Neuronal stem cell (in vitro differentiated cells): ENCODE measurements around the gene IFI35.
"Not testable (repeated sequence)": the region's sequence is repeated elsewhere in the genome, so short reads cannot be mapped to it uniquely, and the experiment has no call there.

Experiments used
- DNase-seq: peaks from one replicate; pipeline ENCODE4 v3.0.0-alpha.2; 2013; ENCODE audit warnings: low spot score
- H2AFZ ChIP-seq: one replicate; pipeline ENCODE4 v1.6.1; 2013; ENCODE audit warnings: mild to moderate bottlenecking, low read length, inconsistent platforms
- H2AK5ac ChIP-seq: 2 replicates; pipeline ENCODE4 v1.6.1; 2013; ENCODE audit warnings: low read depth, mild to moderate bottlenecking, inconsistent platforms, low read length, moderate library complexity, mixed read lengths
- H2BK120ac ChIP-seq: 2 replicates; pipeline ENCODE4 v1.6.1; 2013; ENCODE audit warnings: low read depth, mild to moderate bottlenecking, inconsistent platforms, low read length, moderate library complexity, mixed read lengths
- H2BK12ac ChIP-seq: one replicate; pipeline ENCODE4 v1.6.1; 2013; ENCODE audit warnings: low read length, inconsistent platforms
- H2BK15ac ChIP-seq: 2 replicates; pipeline ENCODE4 v1.6.1; 2013; ENCODE audit warnings: mild to moderate bottlenecking, low read length, inconsistent platforms, mixed read lengths
- H2BK5ac ChIP-seq: one replicate; pipeline ENCODE4 v1.6.1; 2013; ENCODE audit warnings: inconsistent platforms, mild to moderate bottlenecking, low read length, moderate library complexity
- H3K14ac ChIP-seq: one replicate; pipeline ENCODE4 v1.6.1; 2013; ENCODE audit warnings: low read length, inconsistent platforms
- H3K18ac ChIP-seq: 2 replicates; pipeline ENCODE4 v1.6.1; 2013; ENCODE audit warnings: low read length, inconsistent platforms
- H3K23ac ChIP-seq: 2 replicates; pipeline ENCODE4 v1.6.1; 2013; ENCODE audit warnings: low read depth, mild to moderate bottlenecking, mixed read lengths, low read length, inconsistent platforms; ENCODE audit not compliant: poor library complexity
- H3K27ac ChIP-seq: replicated peaks from 3 replicates; pipeline ENCODE4 v1.5.1; 2013; ENCODE audit warnings: low read length, inconsistent platforms
- H3K27me3 ChIP-seq, 3 experiments: 2 replicates each; pipeline ENCODE4 v1.6.1; 2013; ENCODE audit warnings: low read length in 3 of 3, mild to moderate bottlenecking in 2 of 3, inconsistent platforms in 1 of 3, low read depth in 1 of 3, mixed read lengths in 1 of 3, moderate library complexity in 1 of 3; ENCODE audit not compliant: control insufficient read depth in 3 of 3, insufficient read depth in 3 of 3
- H3K36me3 ChIP-seq, 2 donors: replicated peaks in 1 of 2; 2 replicates each; pipeline ENCODE4 v1.6.1; 2013; ENCODE audit warnings: low read length in 2 of 2; ENCODE audit not compliant: control insufficient read depth in 2 of 2, insufficient read depth in 2 of 2
- H3K4ac ChIP-seq: 2 replicates; pipeline ENCODE4 v1.6.1; 2013; ENCODE audit warnings: inconsistent platforms, mild to moderate bottlenecking, low read length, moderate library complexity
- H3K4me1 ChIP-seq, 2 donors: 1 replicate in 1 of 2; 2 replicates in 1 of 2; pipeline ENCODE4 v1.6.1; 2013; ENCODE audit warnings: low read length in 2 of 2, low read depth in 1 of 2; ENCODE audit not compliant: control insufficient read depth in 2 of 2, insufficient read depth in 1 of 2
- H3K4me2 ChIP-seq: one replicate; pipeline ENCODE4 v1.6.1; 2013; ENCODE audit warnings: mild to moderate bottlenecking, low read length, inconsistent platforms; ENCODE audit not compliant: insufficient read depth, poor library complexity, severe bottlenecking
- H3K4me3 ChIP-seq, 2 donors: 2 replicates each; pipeline ENCODE4 v1.5.1; 2013; ENCODE audit warnings: low read length in 2 of 2, mild to moderate bottlenecking in 2 of 2, inconsistent platforms in 1 of 2, moderate library complexity in 1 of 2
- H3K79me1 ChIP-seq: one replicate; pipeline ENCODE4 v1.6.1; 2013; ENCODE audit warnings: low read depth, mild to moderate bottlenecking, inconsistent platforms, low read length, moderate library complexity
- H3K9ac ChIP-seq: one replicate; pipeline ENCODE4 v1.6.1; 2013; ENCODE audit warnings: mild to moderate bottlenecking, low read depth, low read length, inconsistent platforms; ENCODE audit not compliant: poor library complexity
- H3K9me3 ChIP-seq, 2 donors: replicated peaks in 1 of 2; 2 replicates each; pipeline versions ENCODE3 to v1.6.1; 2013; ENCODE audit warnings: low read length in 2 of 2, mild to moderate bottlenecking in 2 of 2, inconsistent platforms in 1 of 2, low read depth in 1 of 2, mixed read lengths in 1 of 2, moderate library complexity in 1 of 2; ENCODE audit not compliant: control insufficient read depth in 2 of 2, insufficient read depth in 1 of 2
- H4K8ac ChIP-seq: one replicate; pipeline ENCODE4 v1.6.1; 2013; ENCODE audit warnings: low read depth, mild to moderate bottlenecking, inconsistent platforms, low read length, moderate library complexity
- H4K91ac ChIP-seq: one replicate; pipeline ENCODE4 v1.6.1; 2013; ENCODE audit warnings: low read length, low read depth, mild to moderate bottlenecking, inconsistent platforms; ENCODE audit not compliant: poor library complexity
- WGBS, 2 donors: extraction: QIAGEN DNeasy Blood & Tissue Kit; methylation state at CpG; one replicate each; pipeline ENCODE4 v1.1.7; 2013; ENCODE audit warnings: missing lambda C conversion rate in 2 of 2, mixed read lengths in 1 of 2; ENCODE audit not compliant: insufficient read length in 2 of 2, insufficient replicate concordance in 1 of 2; ENCODE audit errors: extremely low coverage in 2 of 2; 5-methylcytosine and 5-hydroxymethylcytosine counted together

IFI35 gene

DNA sequence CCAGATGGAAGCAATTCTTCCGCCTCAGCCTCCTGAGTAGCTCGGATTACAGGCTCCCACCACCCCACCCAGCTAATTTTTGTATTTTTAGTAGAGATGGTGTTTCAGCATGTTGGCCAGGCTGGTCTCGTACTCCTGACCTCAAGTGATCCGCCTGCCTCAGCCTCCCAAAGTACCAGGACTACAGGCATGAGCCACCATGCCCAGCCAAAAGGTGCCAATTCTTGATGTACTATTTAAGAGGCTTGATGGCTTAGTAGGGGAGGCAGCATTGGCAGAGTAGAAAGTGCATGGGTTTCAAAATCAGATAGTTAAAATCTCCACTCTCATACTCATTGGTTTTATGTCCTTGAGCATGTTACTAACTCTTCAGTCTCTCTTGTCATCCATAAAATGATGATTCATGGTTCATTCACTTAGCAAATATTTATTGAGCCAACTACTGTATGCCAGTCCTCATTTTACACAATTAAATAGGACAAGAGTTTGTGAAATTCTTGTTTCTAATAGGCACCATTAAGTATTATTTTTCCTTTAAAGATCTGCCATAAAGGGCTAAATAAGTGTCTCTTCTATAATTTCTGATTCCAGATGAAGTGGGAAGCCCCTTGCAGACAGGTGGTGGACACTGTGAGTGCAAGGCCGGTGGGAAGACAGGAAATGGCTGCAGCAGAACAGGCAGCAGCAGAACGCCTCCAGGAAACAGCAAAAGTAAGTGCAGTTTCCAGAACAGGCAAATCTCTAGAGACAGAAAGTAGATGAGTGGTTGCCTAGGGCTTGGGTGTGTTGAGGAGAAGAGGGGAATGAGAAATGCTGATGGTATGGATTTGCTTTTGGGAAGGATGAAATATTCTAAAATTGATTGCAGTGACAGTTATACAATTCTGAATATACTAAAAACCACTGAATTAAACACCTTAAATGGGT lies 16.6 kb upstream of the IFI35 start:
- H3K14ac ChIP-seq = no peak overlapping the region
- no peaks in the 10 kb centered on the region for H3K4me1 ChIP-seq
- no peak overlapping the region for H2AK5ac ChIP-seq
- H3K4me2 ChIP-seq = no peak overlapping the region
- no peak for DNase-seq
- no peaks in the 10 kb centered on the region for H3K9me3 ChIP-seq
- H3K36me3 ChIP-seq = peaks cover 34 to 84% of the 10 kb centered on the region in 2 donors
- no peak overlapping the region for H4K8ac ChIP-seq
- H2BK5ac ChIP-seq = no peak overlapping the region
- H3K27me3 ChIP-seq = peaks cover 0 to 1% (median 0%) of the 10 kb centered on the region in 3 experiments
- H3K9ac ChIP-seq = no peak overlapping the region
- H4K91ac ChIP-seq = no peak overlapping the region
- H3K18ac ChIP-seq = no peak overlapping the region
- no peak overlapping the region for H2BK15ac ChIP-seq
- H2BK12ac ChIP-seq = no peak overlapping the region
- no peak overlapping the region for H2AFZ ChIP-seq
- no peak overlapping the region for H3K4me3 ChIP-seq
- H3K79me1 ChIP-seq = peaks cover 2% of the 10 kb centered on the region
- H3K23ac ChIP-seq = no peak overlapping the region
- WGBS, 2 donors = no CpG with 5 or more reads among the region's 6 CpGs
- H3K27ac ChIP-seq = no peak overlapping the region
- H2BK120ac ChIP-seq = no peak overlapping the region
- H3K4ac ChIP-seq = no peak overlapping the region

DNA sequence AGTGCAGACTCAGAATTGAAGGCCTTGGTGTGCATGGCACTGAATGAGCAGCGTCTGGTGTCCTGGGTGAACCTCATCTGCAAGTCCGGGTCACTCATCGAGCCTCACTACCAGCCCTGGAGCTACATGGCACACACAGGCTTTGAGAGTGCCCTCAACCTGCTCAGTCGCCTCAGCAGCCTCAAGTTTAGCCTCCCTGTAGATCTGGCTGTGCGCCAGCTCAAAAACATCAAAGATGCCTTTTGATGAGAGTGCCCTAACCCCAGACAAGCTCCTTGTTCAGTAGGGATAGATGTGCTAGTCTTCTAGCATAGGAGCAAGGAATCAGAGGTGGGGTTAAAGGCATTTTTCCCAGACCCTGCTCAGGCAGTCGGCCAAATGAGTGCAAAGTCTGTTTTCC lies 15.1 kb upstream of the IFI35 start:
- Histone ChIP-seq H2BK5ac (no peak overlapping the region), H3K27ac (no peak overlapping the region), H2BK15ac (no peak overlapping the region), H4K91ac (no peak overlapping the region), H3K9ac (no peak overlapping the region), H3K36me3 (peaks cover 32 to 70% of the 10 kb centered on the region in 2 donors), H2BK120ac (no peak overlapping the region), H2AK5ac (no peak overlapping the region), H3K23ac (no peak overlapping the region), H4K8ac (no peak overlapping the region), H2AFZ (no peak overlapping the region), H3K79me1 (peaks cover 2% of the 10 kb centered on the region), H3K18ac (no peak overlapping the region), H3K4me1 (no peaks in the 10 kb centered on the region), H3K14ac (no peak overlapping the region), H3K4me3 (no peak overlapping the region), H3K27me3 (peaks cover 0 to 1% (median 0%) of the 10 kb centered on the region in 3 experiments), H3K9me3 (no peaks in the 10 kb centered on the region), H2BK12ac (no peak overlapping the region), H3K4ac (no peak overlapping the region), H3K4me2 (no peak overlapping the region)
- no CpG with 5 or more reads among the region's 6 CpGs for WGBS, 2 donors
- no peak for DNase-seq

DNA sequence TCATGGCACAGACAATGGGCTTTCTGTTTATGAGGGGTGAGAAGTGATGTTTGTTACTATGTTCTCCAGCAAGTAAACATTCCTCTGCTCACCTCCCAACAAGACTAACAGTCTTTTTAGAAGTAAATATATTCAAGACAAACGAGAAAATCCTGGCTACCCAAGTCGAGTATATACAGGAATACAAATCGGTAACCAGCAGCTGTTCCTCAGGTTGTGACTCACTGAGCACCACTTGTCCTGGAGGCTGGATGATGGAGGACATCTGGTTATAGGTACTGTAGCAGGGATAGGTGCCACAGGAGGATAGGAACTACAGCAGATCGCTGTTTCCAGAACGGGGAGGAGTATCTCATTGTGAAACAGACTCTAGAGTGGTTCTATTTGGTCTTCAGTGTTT lies 13.7 kb upstream of the IFI35 start:
- H3K18ac ChIP-seq = no peak overlapping the region
- H3K27ac ChIP-seq = no peak overlapping the region
- H3K4me3 ChIP-seq = no peak overlapping the region
- no peak overlapping the region for H2BK5ac ChIP-seq
- H3K4ac ChIP-seq = no peak overlapping the region
- H3K4me1 ChIP-seq = peaks cover 2 to 4% of the 10 kb centered on the region in 2 donors
- no peak overlapping the region for H3K14ac ChIP-seq
- no peak for DNase-seq
- H2BK120ac ChIP-seq = no peak overlapping the region
- no peak overlapping the region for H4K91ac ChIP-seq
- no peak overlapping the region for H3K4me2 ChIP-seq
- H4K8ac ChIP-seq = no peak overlapping the region
- H3K27me3 ChIP-seq = peaks cover 0 to 1% (median 0%) of the 10 kb centered on the region in 3 experiments
- H2AK5ac ChIP-seq = no peak overlapping the region
- no peaks in the 10 kb centered on the region for H3K9me3 ChIP-seq
- H3K9ac ChIP-seq = no peak overlapping the region
- no peak overlapping the region for H3K23ac ChIP-seq
- no peak overlapping the region for H2BK15ac ChIP-seq
- WGBS, 2 donors = no CpG with 5 or more reads among the region's 5 CpGs
- H3K79me1 ChIP-seq = peaks cover 2% of the 10 kb centered on the region
- no peak overlapping the region for H2BK12ac ChIP-seq
- H3K36me3 ChIP-seq = peaks cover 29 to 58% of the 10 kb centered on the region in 2 donors
- H2AFZ ChIP-seq = no peak overlapping the region

DNA sequence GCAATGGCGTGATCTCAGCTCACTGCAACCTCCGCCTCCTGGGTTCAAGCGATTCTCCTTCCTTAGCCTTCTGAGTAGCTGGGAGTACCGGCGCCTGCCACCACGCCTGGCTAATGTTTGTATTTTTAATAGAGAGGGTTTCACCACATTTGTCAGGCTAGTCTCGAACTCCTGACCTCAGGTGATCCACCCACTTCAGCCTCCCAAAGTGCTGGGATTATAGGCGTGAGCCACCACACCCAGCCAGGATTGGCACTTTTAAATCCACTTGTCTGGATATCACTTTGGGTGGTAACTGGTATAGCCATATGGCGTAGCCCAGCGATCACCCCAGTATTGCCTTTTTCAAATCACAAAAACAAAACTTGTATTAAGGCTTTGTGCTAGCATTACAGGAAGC lies 12.7 kb upstream of the IFI35 start:
- H3K79me1 ChIP-seq, H2BK5ac ChIP-seq, H3K9ac ChIP-seq, H3K27ac ChIP-seq, H3K23ac ChIP-seq, H3K27me3 ChIP-seq, H3K4ac ChIP-seq, H3K18ac ChIP-seq, H2AFZ ChIP-seq, H2AK5ac ChIP-seq, H3K4me3 ChIP-seq, H3K4me1 ChIP-seq, H4K8ac ChIP-seq, H3K9me3 ChIP-seq, H2BK15ac ChIP-seq, H2BK120ac ChIP-seq, H3K14ac ChIP-seq, H4K91ac ChIP-seq, DNase-seq, H3K4me2 ChIP-seq, H2BK12ac ChIP-seq: not testable (repeated sequence)
- peaks cover 24 to 49% of the 10 kb centered on the region in 2 donors for H3K36me3 ChIP-seq
- no CpG with 5 or more reads among the region's 10 CpGs for WGBS, 2 donors
